GM21529 (cell line): ENCODE results near the gene FRMPD2.
"Not testable (repeated sequence)": the region's sequence is repeated elsewhere in the genome, so short reads cannot be mapped to it uniquely, and the experiment has no call there.

Source experiments
- ATAC-seq: cut with Tn5 transposase; IDR thresholded peaks from one replicate; pipeline ENCODE4 v1.9.1; 2021; ENCODE audit not compliant: unreplicated experiment

Gene FRMPD2

DNA sequence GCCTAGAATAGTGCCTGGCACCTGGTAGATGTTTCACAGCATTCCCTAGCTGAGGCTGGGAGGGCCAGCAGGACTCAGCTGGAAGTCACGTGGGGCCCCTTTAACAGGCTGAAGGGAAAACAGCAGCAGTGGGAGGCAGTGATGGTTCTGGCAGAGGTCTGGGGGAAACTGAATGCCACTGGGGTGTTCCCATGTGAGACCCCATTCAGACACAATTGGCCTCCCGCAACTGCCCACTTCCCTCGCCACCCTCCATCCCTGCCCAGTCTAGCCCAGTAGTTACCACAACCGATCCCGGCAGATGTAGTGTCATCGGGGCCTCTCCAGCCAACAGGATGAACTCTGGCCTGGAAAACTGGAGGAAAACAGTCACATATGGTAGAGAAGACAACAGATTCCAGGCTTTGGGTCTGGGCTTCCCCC is 38.3 kb downstream of the FRMPD2 start:
- ATAC-seq: no peak

DNA sequence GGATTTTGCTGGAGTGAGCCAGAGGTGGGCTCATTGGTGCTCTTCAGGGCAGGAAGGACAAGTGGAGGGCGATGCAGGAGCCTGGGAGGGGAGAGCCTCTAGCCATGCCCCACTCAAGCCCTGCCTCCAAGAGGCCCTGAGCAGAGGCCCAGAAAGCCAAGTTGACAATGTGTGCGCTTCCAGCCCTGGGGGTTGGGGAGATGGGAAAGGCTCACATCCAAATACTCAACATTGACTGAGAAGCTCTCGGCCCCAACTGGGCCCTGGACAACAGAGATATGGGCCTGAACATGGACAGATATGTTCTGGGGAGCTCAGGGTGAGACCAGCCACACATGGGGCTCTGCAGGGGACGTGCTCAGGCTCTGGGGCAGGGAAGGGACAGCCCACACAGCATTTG is 39.0 kb downstream of the FRMPD2 start:
- ATAC-seq: no peak

DNA sequence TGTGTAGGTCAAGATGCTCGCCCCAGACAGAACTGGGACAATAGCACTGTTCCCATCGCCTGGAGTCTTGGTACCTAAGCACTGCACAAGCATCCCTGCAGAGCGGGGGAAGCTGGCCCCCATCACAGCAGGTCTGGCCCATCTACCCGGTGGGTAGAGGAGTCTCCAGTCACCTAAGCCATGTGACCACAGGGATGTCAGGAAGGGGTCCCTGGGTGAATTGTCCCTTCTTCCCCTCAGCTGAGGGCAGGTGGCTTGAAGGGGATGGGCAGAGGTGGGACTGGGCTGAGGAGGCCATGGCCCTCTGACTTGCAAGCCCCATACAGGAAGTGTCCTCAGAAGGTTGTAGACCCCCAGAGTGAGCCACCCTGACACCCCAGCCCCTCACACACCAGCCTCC is 39.7 kb downstream of the FRMPD2 start:
- no peak for ATAC-seq

DNA sequence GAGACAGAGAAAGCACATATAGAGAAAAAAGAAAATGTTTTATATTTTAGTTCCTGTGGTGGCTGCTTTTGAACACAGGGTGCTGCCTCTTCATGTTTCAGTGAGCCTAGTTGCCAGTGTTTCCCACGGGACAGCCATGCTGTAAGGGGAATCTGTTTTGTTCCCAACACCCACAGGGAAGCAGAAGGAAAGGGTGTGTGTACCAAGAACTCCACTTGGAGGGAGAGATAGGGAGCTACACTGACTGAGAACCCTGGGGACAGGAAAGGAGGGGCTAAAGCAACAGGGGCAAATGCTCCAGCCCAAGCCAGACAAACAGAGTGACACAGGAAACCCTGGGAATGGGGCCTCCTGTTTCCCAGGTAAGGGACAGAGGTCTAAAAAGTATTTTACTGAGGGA is 40.2 kb downstream of the FRMPD2 start:
- no peak for ATAC-seq

DNA sequence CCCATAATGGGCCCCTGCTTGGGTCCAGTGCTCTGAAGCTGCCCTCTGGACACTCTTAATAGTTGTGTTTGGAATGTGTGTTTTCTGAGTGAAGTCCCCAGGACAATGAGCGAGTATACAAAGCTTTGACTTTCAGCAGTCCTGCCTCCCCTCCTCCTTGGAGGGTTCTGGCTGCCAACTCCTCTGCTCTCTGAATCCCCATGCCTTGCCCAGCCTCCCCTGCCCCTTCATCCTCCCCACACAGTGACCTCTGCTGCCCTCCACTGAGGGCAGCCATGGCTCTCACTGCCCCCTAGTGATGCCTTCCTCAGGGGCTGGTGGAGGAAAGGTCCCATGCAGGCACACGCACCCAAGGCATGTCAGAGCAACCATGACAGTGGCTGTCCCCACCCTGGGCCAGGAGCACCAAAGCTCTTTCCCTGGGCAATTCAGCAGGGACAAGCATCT is 40.9 kb downstream of the FRMPD2 start:
- ATAC-seq: no peak

DNA sequence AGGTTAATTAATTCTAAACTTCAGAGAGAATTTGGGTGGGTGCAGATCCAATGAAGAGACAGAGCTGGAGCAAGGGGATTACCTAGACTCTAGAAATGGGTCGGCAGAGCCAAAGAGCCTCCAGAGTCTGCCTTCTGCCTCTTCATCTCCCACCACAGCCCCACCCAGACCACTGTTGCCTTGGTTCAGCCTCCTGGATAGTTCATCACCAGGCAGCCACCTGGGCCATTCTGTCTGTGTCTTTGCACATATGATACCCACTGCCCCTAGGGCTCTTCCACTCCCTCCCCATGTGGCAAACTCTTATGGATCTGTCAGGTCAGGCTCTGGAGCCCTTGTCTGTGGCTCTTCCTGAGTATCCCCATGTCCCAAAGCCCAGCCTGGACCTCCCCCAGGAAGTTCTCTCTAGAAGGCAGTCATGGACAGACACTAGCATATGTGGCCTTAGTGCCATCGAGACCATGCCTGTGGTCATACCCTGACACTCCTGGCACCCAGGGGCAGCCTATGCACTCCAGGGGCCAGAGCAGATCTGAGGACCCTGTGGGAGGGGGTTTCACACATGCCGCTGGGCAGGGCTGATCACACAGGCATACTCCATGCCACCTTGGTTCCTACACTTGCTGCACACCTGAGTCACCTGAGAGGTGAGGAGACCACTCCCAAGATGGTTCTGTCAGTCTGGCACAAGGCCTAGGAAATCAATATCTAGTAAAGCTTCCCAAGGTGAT is 41.6 kb downstream of the FRMPD2 start:
- no peak for ATAC-seq

DNA sequence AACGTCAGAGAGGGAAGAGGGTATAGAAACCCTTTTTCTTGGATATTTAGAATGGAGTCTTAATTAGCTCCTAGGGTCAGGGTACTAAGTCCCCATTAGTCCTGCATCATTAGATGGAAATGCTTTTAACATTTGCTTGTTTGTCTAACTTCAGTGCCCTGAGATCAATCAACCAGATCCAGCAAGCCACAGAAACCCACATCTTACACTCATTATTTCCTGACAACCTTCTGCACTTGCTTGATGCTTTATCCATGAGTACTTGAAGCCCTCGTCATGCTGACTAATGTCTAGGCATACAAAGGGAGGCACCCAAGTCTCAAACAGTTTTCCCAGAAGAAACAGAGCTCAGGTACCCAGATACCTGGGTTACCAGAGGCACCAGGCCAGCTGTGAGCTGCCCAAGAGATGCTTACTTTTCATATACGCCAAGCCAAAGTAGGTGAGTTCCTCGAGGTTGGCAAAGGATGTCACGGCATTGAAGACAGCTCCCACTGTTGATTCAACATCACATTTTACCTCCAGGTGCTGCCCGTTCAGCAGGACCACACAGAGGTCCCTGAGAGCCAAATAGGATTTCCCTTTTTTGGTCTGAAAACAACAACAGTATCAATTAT is 42.7 kb downstream of the FRMPD2 start:
- ATAC-seq: peak; percentile 82

DNA sequence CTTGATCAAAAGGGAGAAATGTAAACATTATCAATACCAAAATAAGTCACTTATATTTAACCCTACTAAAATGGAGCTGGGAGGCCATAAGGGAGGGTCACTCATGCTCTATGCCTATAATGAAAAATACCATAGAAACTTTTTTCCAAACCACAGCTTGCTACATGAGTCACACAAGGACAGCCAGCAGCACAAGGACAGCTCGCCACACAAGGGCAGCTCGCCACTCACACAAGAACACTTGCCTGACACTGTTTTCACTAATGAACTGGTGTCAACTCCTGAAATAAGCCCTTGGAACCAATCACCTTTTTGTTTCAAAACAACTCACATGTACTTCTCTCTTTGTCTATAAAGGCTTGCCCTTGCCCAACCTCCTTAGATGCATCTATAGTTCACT is 43.3 kb downstream of the FRMPD2 start:
- peak; percentile 41 for ATAC-seq

DNA sequence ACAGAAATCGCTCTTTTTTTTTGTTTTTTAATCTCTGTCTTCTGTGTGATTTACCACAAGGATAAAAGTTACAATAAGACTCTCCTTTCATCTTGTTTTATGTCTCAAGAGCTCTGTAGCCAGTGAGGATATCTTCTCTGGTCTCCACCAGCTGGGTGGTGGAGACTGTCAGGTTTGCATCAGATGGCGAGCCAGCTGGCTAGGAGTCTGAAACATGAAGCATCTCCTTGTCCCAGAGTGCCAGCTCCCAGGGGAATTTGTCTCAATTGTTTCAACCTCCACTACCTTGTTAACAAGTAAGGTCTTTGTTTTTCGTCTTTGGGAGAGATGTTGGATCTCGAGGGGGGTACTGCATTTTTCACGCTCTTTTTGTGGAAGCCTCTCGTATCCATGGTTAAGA is 47.3 kb downstream of the FRMPD2 start:
- ATAC-seq: no peak

DNA sequence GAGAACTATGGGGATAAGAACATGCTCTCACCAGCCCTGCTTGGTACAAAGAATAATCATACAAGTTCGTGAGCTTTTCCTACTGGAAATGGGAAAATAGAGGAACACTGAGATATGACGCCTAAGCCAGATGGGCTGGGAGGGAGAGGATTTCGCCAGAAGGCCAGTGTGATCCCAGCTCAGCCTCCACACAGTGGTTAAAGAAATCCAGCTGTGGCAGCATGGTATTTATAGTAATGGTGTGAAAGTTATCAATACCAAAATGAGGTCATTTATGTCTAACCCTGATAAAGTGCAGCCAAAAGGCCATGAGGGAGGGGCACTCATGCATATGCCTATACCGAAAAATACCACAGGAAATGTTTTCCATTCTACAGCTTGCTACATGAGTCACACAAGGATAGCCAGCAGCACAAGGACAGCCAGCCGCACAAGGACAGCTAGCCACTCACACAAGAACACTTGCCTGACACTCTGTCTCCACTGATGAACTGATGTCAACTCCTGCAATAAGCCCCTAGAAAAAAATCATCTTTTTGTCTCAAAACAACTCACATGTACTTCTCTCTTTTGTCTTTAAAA is 49.4 kb downstream of the FRMPD2 start:
- ATAC-seq: no peak

DNA sequence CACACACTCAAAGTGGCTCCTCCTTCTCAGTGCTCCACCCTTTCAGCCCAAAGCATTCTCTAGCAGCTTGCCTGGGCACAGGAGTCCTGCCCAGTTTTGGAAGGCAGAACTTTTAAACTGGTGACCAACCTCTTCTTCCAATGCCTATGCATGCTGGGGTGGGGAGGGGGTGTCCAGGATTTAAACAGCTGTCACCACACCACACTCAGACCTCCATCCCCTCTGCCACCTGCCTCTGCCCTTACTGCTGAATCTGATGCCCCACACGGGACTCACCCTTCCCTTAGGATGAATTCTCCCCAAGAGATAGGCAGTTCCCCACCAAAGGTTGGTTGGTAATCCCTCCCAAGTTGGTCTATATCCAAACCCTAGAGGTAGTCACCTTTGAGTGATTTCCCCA is 50.2 kb downstream of the FRMPD2 start:
- ATAC-seq: no peak

DNA sequence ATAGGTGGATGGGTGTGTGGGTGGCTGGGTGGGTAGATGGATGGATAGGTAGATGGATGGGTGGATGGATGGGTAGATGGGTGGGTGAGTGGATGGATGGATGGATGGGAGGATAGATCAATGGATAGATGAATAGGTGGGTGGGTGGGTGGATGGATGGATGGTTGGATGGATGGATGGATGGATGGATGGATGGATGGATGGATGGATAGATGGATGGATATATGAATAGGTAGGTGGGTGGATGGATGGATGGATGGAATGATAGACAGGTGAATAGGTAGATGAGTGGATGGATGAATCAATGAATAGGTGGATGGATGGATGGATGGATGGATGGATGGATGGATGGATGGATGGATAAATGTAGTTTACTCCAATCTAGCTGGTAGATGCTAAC is 52.7 kb downstream of the FRMPD2 start:
- no peak for ATAC-seq

DNA sequence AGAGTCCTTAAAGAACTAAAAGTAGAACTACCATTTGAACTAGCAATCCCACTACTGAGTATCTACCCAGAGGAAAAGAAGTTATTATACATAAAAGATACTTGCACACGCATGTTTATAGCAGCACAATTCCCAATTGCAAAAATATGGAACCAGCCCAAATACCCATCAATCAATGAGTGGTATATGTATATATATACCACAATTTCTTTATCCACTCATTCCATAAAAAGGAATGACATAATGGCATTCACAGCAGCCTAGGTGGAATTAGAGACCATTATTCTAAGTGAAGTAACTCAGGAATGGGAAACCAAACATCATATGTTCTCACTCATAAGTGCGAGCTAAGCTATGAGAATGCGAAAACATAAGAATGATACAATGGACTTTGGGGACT is 53.5 kb downstream of the FRMPD2 start:
- ATAC-seq: not testable (repeated sequence)

DNA sequence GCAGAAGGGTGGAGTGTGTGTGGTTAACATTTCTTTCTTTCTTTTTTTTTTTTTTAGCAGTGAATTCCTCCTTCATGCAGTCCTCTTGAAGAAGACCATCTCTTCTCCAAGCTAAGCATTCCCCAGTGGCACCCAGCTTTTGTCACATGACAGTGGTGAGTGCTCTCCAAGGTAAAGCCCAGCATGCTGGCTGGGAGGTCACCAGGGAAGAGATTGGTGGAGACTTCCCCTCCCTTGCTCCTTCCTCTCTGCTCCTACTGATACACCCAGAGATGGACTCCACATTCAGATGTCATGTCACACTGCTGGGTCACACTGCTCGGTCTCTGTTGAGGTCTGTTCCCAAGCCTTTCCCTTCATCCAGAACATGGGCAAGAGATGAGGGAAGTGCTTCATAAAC is 55.3 kb downstream of the FRMPD2 start:
- ATAC-seq: no peak

DNA sequence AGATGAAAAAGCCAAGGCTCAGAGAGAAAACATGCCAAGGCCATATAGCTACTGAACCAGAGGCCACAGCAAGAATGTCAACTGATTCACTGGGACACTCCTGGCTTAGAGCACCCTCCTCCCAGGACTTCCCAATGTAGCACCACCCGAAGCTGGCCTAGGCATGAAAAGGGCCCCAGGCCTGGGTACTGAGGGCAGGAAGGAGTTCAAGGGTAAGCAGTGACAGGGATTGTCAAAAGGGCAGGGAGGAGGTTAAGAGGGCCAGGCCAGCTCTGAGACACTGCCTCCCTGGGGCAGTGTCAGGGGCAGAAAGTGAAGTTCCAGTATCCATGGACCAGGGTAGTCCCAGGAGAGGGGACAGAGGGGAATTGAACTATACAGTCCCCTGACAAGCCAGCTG is 57.8 kb downstream of the FRMPD2 start:
- no peak for ATAC-seq

DNA sequence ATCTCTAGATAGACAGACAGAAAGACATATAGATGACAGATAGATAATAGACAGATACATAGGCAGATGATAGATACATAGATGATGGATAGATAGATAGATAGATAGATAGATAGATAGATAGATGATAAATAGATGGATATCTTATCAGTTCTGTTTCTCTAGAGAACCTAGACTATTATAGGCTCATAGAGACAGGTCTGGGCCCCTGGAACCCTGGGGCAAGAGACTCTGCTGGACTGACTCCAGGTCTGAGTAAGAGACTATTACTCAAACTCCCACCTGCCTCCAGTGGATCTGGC is 58.3 kb downstream of the FRMPD2 start:
- no peak for ATAC-seq

DNA sequence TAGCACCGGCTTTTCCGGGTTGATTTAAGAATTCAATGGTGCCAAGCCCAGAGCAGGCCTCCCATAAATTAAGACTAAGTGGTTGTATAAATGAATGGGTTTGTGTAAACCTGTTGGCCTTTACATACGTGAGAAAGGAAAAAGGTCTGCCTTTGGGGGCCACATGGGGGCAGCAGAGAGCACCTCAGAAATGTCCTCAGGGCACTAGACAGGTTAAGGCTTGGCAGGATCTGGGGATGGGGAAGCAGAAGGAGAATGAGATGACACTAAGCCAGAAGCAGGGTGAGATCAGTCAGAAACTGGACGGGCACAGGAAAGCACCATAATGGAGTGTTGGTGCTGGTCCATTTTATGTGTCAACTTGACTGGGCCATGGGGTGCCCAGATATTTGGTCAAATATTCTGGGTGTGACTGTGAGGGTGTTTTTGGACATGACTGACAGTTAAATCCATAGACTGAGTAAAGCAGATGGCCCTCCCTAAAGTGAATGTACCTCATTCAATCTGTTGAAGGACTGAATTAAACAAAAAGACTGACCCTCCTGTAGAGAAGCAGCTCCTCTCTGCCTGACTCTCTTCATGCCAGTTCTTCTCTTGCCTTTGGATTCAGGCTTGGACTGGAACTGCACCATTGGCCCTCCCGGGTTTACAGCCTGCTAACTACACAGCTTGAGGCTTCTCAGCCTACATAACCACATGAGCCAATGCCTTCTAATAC is 58.9 kb downstream of the FRMPD2 start:
- ATAC-seq: peak; percentile 64

DNA sequence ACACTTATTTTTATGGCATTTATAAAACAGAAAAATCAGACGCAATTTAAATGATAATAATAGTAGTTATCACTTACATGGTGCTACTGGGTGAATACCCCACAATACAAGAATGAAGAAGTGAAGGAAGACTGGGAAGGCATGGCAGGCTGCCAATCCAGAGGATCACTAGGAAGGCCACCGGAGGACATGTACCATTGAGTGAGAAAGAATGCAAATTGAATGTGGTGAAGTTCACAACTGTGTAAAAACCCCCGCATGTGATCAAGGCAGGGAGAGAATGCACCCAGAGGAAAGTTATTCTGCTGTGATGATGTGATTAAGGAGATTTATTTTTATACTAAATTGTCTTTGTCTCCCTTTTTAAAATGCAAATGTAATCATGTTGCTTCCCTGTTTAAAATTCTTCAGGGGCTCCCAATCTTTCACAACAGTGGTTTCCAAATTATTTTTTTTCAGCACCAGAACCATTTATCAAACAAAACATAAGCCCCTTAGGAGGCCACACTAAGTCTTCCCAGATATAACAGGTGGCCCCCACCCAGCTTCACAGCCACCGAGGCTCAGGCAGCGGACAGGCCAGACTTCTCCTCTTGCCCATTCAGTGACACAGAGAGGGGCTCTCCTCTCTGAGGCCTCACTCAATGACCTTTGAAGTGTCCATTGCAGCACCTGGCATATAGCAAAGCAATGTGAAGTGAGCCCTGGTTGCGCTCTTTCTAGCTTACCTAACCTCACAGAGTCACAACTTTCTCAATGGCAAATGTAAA is 59.6 kb downstream of the FRMPD2 start:
- ATAC-seq: no peak

DNA sequence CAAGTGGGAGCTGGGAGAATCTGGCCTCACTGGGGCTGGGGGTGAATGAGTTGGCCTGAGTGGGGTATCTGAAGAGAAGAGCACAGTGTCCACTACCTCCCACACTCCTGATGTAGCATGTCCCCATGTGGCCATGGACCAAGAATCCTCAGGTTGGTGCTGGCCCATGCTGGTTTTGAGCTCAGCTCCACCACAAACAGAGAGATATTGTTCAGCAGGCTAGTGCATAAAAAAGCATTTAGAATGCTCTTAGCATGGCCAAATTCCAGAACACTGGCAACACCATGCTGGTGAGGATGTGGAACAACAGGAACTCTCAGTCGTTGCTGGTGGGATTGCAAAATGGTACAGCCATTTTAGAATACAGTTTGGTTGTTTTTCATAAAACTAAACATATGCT is 61.4 kb downstream of the FRMPD2 start:
- ATAC-seq: no peak

DNA sequence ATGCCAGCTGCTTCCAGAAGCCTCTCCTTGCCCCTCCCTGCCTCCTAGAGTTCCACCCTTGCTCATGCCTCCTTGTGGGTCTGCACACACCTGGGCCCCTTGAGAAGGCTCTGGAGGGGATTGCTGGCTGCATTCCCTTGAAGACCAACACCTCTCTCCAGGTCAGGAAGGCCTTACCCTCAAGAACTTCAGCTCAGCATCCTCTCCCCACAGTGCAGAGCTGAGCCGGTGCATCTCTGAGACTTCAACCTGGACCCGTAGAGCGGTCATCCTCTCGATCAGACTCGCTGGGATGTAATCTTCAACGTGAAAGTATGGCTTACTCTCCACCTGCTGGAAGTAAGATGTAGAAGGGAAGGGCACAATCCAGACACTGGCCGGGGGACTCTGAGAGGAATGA is 62.7 kb downstream of the FRMPD2 start:
- ATAC-seq: no peak

DNA sequence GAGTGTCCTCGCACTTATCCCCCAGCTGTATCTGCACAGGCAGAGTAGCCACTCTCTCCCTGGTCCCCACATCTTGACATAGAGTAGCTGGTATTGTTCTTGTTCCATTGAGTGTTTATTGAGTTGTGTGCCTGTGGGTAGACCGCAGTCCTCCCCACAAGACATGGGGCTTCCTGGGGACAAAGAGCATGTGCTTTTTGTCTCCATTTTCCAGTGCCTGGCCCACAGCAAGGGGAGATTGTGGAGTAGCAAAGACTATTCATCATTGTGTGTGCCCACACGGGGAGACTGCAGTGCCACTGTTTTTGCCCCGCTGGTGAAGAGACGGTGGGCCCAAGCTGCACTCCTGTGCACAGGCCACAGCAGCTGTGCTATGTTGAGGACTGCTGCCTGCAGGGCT is 63.5 kb downstream of the FRMPD2 start:
- ATAC-seq: no peak
